IPS-18a (cell line): Measurements from ENCODE around the gene ASL.
"Not testable (repeated sequence)": the region's sequence is repeated elsewhere in the genome, so short reads cannot be mapped to it uniquely, and the experiment has no call there.

ENCODE experiments used
- H3K27ac ChIP-seq: one replicate; pipeline ENCODE4 v1.5.1; 2013; ENCODE audit warnings: low read length
- H3K27me3 ChIP-seq: one replicate; pipeline ENCODE4 v1.6.1; 2013; ENCODE audit warnings: mild to moderate bottlenecking, low read length; ENCODE audit not compliant: control insufficient read depth, insufficient read depth
- H3K36me3 ChIP-seq: one replicate; pipeline ENCODE4 v1.6.1; 2013; ENCODE audit warnings: low read depth, low read length; ENCODE audit not compliant: control insufficient read depth
- H3K4me1 ChIP-seq: one replicate; pipeline ENCODE4 v1.6.1; 2013; ENCODE audit warnings: low read depth, low read length; ENCODE audit not compliant: control insufficient read depth
- H3K4me3 ChIP-seq: one replicate; pipeline ENCODE4 v1.5.1; 2013; ENCODE audit warnings: low read length
- H3K9ac ChIP-seq: one replicate; pipeline ENCODE4 v1.6.1; 2013; ENCODE audit warnings: mild to moderate bottlenecking, low read length, moderate library complexity
- H3K9me3 ChIP-seq: one replicate; pipeline ENCODE4 v1.6.1; 2013; ENCODE audit warnings: low read depth, low read length; ENCODE audit not compliant: control insufficient read depth

The ASL gene

GRCh38 chr7:66082083-66082482 lies 6.5 kb downstream of the ASL start:
- no peak overlapping the region for H3K27ac ChIP-seq
- no peak overlapping the region for H3K4me3 ChIP-seq
- peaks cover 4% of the 10 kb centered on the region for H3K36me3 ChIP-seq
- H3K9ac ChIP-seq: no peak overlapping the region
- no peaks in the 10 kb centered on the region for H3K4me1 ChIP-seq
- H3K9me3 ChIP-seq: no peaks in the 10 kb centered on the region
- no peaks in the 10 kb centered on the region for H3K27me3 ChIP-seq

GRCh38 chr7:66082886-66083415 lies 7.3 kb downstream of the ASL start:
- H3K27me3 ChIP-seq: no peaks in the 10 kb centered on the region
- H3K36me3 ChIP-seq: peaks cover 4% of the 10 kb centered on the region

GRCh38 chr7:66083677-66084076 lies 8.1 kb downstream of the ASL start:
- no peaks in the 10 kb centered on the region for H3K4me1 ChIP-seq
- no peaks in the 10 kb centered on the region for H3K9me3 ChIP-seq
- no peak overlapping the region for H3K27ac ChIP-seq
- no peak overlapping the region for H3K4me3 ChIP-seq
- H3K27me3 ChIP-seq: no peaks in the 10 kb centered on the region
- peaks cover 4% of the 10 kb centered on the region for H3K36me3 ChIP-seq
- H3K9ac ChIP-seq: no peak overlapping the region

More at GRCh38 chr7:66082886-66083415, 7.3 kb downstream of the ASL start:
- Histone ChIP-seq H3K27ac (no peak overlapping the region), H3K4me3 (no peak overlapping the region), H3K9ac (no peak overlapping the region), H3K4me1 (no peaks in the 10 kb centered on the region), H3K9me3 (no peaks in the 10 kb centered on the region)

GRCh38 chr7:66088861-66089838 lies 13.5 kb downstream of the ASL start:
- H3K27ac ChIP-seq: no peak overlapping the region

GRCh38 chr7:66092654-66093053 lies 17.0 kb downstream of the ASL start:
- Histone ChIP-seq H3K27ac (no peak overlapping the region), H3K9ac (no peak overlapping the region), H3K27me3 (no peaks in the 10 kb centered on the region), H3K4me1 (no peaks in the 10 kb centered on the region), H3K4me3 (no peak overlapping the region), H3K36me3 (no peaks in the 10 kb centered on the region), H3K9me3 (no peaks in the 10 kb centered on the region)

More at GRCh38 chr7:66088861-66089838, 13.5 kb downstream of the ASL start:
- Histone ChIP-seq H3K4me1 (no peaks in the 10 kb centered on the region), H3K27me3 (no peaks in the 10 kb centered on the region), H3K4me3 (no peak overlapping the region), H3K9ac (no peak overlapping the region), H3K36me3 (no peaks in the 10 kb centered on the region), H3K9me3 (no peaks in the 10 kb centered on the region)

GRCh38 chr7:66095010-66095409 lies 19.4 kb downstream of the ASL start:
- Histone ChIP-seq H3K4me3 (no peak overlapping the region), H3K9ac (no peak overlapping the region), H3K4me1 (no peaks in the 10 kb centered on the region), H3K27me3 (no peaks in the 10 kb centered on the region), H3K27ac (no peak overlapping the region), H3K9me3 (no peaks in the 10 kb centered on the region), H3K36me3 (no peaks in the 10 kb centered on the region)

- no peaks in the 10 kb centered on the region for H3K27me3 ChIP-seq
- H3K4me1 ChIP-seq: no peaks in the 10 kb centered on the region
- H3K27ac ChIP-seq: no peak overlapping the region
- H3K9ac ChIP-seq: no peak overlapping the region
- H3K4me3 ChIP-seq: no peak overlapping the region
- no peaks in the 10 kb centered on the region for H3K36me3 ChIP-seq
- H3K9me3 ChIP-seq: no peaks in the 10 kb centered on the region
Measured at GRCh38 chr7:66099232-66099550, 23.6 kb downstream of the ASL start.

- no peak overlapping the region for H3K9ac ChIP-seq
- H3K27ac ChIP-seq: no peak overlapping the region
Measured at GRCh38 chr7:66099551-66100407, 24.2 kb downstream of the ASL start.

GRCh38 chr7:66100408-66101050 lies 24.9 kb downstream of the ASL start:
- H3K36me3 ChIP-seq: no peaks in the 10 kb centered on the region
- no peak overlapping the region for H3K9ac ChIP-seq
- no peaks in the 10 kb centered on the region for H3K9me3 ChIP-seq
- H3K27me3 ChIP-seq: no peaks in the 10 kb centered on the region
- no peaks in the 10 kb centered on the region for H3K4me1 ChIP-seq
- peak overlapping the region; percentile 20 for H3K4me3 ChIP-seq
- no peak overlapping the region for H3K27ac ChIP-seq

More at GRCh38 chr7:66099551-66100407, 24.2 kb downstream of the ASL start:
- H3K4me1 ChIP-seq: no peaks in the 10 kb centered on the region
- H3K9me3 ChIP-seq: no peaks in the 10 kb centered on the region
- H3K27me3 ChIP-seq: no peaks in the 10 kb centered on the region
- H3K36me3 ChIP-seq: no peaks in the 10 kb centered on the region
- peak overlapping the region; percentile 20 for H3K4me3 ChIP-seq

GRCh38 chr7:66102168-66102567 lies 26.5 kb downstream of the ASL start:
- not testable (repeated sequence) for H3K27ac ChIP-seq, H3K9me3 ChIP-seq, H3K36me3 ChIP-seq, H3K4me1 ChIP-seq, H3K27me3 ChIP-seq, H3K4me3 ChIP-seq, H3K9ac ChIP-seq

- H3K9me3 ChIP-seq, H3K36me3 ChIP-seq, H3K9ac ChIP-seq, H3K4me1 ChIP-seq, H3K4me3 ChIP-seq, H3K27me3 ChIP-seq, H3K27ac ChIP-seq: not testable (repeated sequence)
Measured at GRCh38 chr7:66103994-66104393, 28.4 kb downstream of the ASL start.
